GM13977 (cell line): Measurements from ENCODE around the gene ACTRT2.

ENCODE experiments used
- DNase-seq: peaks from one replicate; pipeline ENCODE4 v3.0.0; 2012; ENCODE audit warnings: low spot score
- CTCF ChIP-seq: IDR thresholded peaks from 2 replicates; pipeline ENCODE4 v1.5.1; 2012; ENCODE audit warnings: mild to moderate bottlenecking, control low read depth; ENCODE audit not compliant: insufficient read depth; ENCODE audit errors: extremely low read depth, missing control alignments
- in situ Hi-C: fragments of 300-500 bp; cut with MboI; formaldehyde crosslinking; loops from one replicate; pipeline ENCODE4 v1.12.0; 2022; ENCODE audit warnings: low sequenced_read_pairs, low pct_unique_long_range_greater_than_20kb, mixed read lengths, inconsistent platforms; ENCODE audit not compliant: unreplicated experiment

ACTRT2 gene

GRCh38 chr1:3013371-3014049 lies 7.8 kb upstream of the ACTRT2 start:
- TF ChIP-seq CTCF: no peak
- in situ Hi-C loops: no loop called here
- DNase-seq: no peak

GRCh38 chr1:3014050-3014440 lies 7.2 kb upstream of the ACTRT2 start:
- TF ChIP-seq CTCF: no peak
- DNase-seq: no peak
- in situ Hi-C loops: no loop called here

GRCh38 chr1:3014443-3015268 lies 6.6 kb upstream of the ACTRT2 start:
- in situ Hi-C loops: no loop called here
- no peak for TF ChIP-seq CTCF

GRCh38 chr1:3015269-3015635 lies 6.0 kb upstream of the ACTRT2 start:
- DNase-seq: no peak
- in situ Hi-C loops: no loop called here
- no peak for TF ChIP-seq CTCF

More at GRCh38 chr1:3014443-3015268, 6.6 kb upstream of the ACTRT2 start:
- DNase-seq: no peak

- no peak for TF ChIP-seq CTCF
- in situ Hi-C loops: no loop called here
- no peak for DNase-seq
Measured at GRCh38 chr1:3015744-3016143, 5.5 kb upstream of the ACTRT2 start.

- no peak for TF ChIP-seq CTCF
- no peak for DNase-seq
- in situ Hi-C loops: no loop called here
Measured at GRCh38 chr1:3016641-3017439, 4.4 kb upstream of the ACTRT2 start.
